ENCODE results near the gene UBR2. TPM values are rescaled to one million over a fixed set of nuclear protein-coding genes. Genes with fewer than 3 reads are reported as not detected.
"Not testable (repeated sequence)": the region's sequence is repeated elsewhere in the genome, so short reads cannot be mapped to it uniquely, and the experiment has no call there.

UBR2 gene
- total RNA-seq, 1 donor from 2014 or later = 26.7 TPM

GRCh38 chr6:42618105-42618504 is 54.3 kb downstream of the UBR2 start:
- no peak for DNase-seq (ENCODE audit: low spot score)

DNA sequence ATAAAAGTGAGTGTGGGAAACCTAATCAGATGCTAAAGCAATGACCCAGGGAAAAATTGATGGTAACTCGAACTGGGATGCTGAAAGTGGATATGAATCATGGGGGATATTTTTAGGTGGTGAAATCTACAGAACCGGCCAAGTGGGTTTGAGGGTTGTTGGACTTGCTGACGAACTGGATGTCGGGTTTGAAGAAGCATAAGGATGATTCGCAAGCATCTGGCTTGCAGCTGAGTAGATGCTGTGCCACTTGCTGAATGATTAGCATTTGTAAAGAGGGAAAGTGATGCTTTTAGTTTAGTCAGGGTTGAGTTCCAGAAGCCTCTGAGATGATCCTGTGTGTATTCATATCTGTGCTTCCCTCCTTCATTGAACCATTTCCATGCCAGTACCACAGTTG is 54.9 kb downstream of the UBR2 start:
- no peak for DNase-seq (ENCODE audit: low spot score)

DNA sequence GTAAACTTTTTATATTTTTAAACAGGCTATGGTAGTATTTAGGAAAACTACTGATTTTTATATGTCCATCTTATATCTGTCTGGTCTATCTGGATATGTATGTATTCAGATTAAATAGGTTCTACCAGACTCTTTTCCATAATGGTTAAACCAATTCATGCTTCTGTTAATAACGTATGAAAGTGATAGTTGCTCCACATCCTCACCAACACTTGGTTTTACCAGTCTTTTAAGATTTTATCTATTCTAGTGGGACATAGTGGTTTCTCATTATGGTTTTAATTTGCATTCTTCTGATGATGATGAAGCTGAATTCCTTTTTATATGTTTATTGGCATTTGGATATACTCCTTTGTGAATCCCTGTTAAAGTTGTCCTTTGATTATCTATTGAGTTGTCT is 56.1 kb downstream of the UBR2 start:
- no peak for DNase-seq (ENCODE audit: low spot score)

DNA sequence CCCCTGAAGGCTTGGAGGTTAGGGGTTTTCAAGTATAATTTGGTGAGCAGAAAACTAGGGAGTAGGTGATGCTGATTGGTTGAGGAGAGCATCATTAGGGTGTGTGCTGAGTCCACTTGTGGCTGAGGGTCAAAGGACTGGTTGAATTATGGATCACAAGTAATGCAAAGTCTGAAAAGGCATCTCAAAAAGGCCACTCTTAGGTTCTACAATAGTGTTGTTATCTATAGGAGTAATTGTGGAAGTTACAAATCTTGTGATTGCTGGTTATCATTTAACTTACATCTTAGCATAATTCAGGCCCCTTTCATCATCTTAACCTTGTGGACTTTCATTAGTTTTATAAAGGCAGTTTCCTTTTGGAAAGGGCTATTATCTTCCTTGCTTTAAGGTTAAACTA is 60.8 kb downstream of the UBR2 start:
- DNase-seq (ENCODE audit: low spot score) = no peak

DNA sequence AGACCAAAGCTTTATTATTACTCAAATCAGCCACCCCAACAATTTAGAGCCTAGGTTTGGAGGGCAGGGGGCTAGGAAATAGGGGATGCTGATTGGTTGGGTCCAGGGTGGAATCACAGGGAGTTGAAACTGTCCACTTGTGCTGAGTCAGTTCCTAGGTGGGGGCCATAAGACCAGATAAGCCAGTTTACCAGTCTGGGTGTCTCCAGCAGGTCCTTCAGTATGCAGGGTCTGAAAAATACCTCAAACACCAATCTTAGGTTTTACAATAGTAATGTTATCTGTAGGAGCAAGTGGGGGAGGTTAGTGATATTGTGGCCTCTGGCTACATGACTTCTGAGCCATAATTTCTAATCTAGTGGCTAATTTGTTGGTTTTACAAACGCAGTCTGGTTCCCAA is 63.2 kb downstream of the UBR2 start:
- no peak for DNase-seq (ENCODE audit: low spot score)

- DNase-seq (ENCODE audit: low spot score) = no peak
Observed at GRCh38 chr6:42627674-42628073, 63.8 kb downstream of the UBR2 start.

DNA sequence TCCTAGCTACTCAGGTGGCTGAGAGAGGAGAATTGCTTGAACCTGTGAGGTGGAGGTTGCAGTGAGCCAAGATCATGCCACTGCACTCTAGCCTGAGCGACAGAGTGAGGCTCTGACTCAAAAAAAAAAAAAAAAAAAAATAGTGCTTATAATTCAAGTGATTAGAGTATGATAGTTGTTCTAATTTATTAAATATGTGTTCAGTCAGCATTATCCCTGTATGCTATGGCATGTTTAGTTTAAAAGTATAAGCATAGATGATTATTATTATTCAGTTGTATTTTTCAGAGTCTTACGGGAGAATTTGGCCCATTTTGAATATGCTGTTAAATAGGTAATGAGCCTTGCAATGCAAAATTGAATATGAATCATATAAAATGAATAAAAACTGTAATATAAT is 64.8 kb downstream of the UBR2 start:
- DNase-seq (ENCODE audit: low spot score) = no peak

GRCh38 chr6:42629845-42630244 is 66.0 kb downstream of the UBR2 start:
- no peak for DNase-seq (ENCODE audit: low spot score)

DNA sequence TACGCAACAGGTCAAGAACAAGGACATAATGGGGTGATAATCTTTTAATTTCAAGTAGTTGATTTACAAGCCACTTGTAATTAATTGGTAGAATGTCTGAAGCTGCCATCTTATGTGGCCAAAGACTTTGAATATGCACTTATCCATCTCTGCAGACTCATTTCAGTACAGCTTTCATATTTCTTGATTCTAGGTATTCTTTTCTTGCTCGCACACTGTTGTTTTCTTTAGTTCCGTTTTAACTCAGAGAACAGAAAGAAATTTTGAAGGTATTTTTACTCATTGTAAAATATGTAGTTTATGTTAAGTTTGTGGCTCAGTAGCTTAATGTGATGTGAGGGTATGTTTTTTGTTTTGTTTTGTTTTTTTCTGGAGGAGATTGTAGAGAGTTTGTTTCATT is 73.9 kb downstream of the UBR2 start:
- DNase-seq (ENCODE audit: low spot score) = no peak

DNA sequence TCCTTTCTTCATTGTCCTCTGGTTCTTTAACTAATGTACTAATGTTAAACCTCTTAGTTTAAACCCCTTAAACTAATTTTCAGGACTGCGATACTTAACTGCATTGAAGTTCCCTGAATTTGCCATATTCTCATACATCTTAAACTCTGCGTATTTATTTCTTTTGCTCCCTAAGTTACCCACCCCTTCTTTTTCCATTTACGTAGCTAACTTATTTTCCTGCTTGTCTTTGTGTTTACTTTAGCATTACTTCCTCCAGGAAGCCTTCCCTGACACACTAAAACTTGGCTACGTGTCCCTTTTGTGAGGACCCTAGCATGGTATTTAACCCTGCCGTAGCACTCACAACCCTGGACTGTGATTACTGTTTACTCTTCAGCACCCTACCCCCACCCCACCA is 79.0 kb downstream of the UBR2 start:
- no peak for DNase-seq (ENCODE audit: low spot score)

DNA sequence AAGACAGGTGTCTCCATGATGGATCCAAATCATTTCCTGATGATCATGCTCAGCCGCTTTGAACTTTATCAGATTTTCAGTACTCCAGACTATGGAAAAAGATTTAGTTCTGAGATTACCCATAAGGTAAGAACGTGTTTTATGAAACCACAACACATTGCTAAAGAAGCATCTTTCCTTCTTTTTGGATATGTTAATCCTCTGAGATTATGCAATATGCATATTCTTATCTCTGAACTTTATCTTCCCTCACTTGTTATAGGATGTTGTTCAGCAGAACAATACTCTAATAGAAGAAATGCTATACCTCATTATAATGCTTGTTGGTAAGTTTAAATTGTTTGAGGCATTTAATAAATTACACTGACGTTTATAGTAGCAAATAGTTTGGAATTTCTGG is 80.4 kb downstream of the UBR2 start:
- DNase-seq (ENCODE audit: low spot score) = no peak

- no peak for DNase-seq (ENCODE audit: low spot score)
Observed at GRCh38 chr6:42652024-42652746, 88.4 kb downstream of the UBR2 start.

DNA sequence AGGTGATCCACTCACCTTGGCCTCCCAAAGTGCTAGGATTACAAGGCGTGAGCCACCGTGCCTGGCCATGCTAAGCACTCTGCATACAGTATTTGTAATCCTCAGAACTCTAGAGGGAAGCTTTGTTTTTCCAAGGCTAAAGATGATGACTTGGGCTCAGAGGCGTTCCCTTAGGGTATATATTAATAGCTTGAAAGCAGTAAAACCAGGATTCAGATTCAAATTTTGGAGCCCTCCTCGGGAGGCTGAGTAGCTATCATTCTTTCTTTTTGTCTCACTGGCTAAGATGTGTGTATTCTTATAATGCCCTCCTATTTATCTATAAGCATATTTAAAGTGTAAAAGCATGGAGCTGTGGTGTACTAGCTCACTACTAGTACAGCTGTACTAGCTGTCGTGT is 90.0 kb downstream of the UBR2 start:
- DNase-seq (ENCODE audit: low spot score) = no peak

- DNase-seq (ENCODE audit: low spot score) = no peak
Observed at GRCh38 chr6:42659806-42660205, 96.0 kb downstream of the UBR2 start.

- DNase-seq (ENCODE audit: low spot score) = no peak
Observed at GRCh38 chr6:42661540-42662153, 97.8 kb downstream of the UBR2 start.

GRCh38 chr6:42664718-42665117 is 100.9 kb downstream of the UBR2 start:
- no peak for DNase-seq (ENCODE audit: low spot score)

DNA sequence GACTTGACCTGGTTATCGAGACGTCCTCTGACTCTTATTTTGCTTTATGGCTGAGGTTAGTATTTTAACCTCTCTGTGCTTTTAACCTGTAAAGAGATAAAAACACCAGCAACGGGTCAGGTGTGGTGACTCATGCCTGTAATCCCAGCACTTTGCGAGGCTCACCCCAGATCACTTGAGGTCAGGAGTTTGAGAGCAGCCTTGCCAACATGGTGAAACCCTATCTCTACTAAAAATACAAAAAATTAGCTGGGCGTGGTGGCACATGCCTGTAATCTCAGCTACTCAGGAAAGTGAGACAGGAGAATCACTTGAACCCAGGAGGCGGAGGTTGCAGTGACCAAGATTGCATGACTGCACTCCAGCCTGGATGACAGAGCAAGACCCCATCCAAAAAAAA is 110.5 kb downstream of the UBR2 start:
- not testable (repeated sequence) for DNase-seq (ENCODE audit: low spot score)

GRCh38 chr6:42674780-42675179 is 111.0 kb downstream of the UBR2 start:
- DNase-seq (ENCODE audit: low spot score) = no peak

- DNase-seq (ENCODE audit: low spot score) = no peak
Observed at GRCh38 chr6:42679358-42679757, 115.5 kb downstream of the UBR2 start.

- no peak for DNase-seq (ENCODE audit: low spot score)
Observed at GRCh38 chr6:42688281-42688680, 124.5 kb downstream of the UBR2 start.

- no peak for DNase-seq (ENCODE audit: low spot score)
Observed at GRCh38 chr6:42689371-42689770, 125.5 kb downstream of the UBR2 start.

- DNase-seq (ENCODE audit: low spot score) = no peak
Observed at GRCh38 chr6:42690151-42690702, 126.4 kb downstream of the UBR2 start.

DNA sequence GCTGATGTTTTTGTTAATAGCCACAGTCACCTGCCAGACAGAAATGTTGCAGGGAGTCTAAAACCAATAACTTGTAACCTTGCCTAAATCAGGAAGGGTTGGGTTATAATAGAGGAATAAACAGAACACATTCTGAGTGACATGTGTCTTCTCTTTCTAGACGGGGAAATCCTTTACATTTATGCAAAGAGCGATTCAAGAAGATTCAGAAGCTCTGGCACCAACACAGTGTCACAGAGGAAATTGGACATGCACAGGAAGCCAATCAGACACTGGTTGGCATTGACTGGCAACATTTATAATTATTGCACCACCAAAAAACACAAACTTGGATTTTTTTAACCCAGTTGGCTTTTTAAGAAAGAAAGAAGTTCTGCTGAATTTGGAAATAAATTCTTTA is 127.0 kb downstream of the UBR2 start:
- DNase-seq (ENCODE audit: low spot score) = no peak

All from mesenteric fat pad (tissue), 1 donor.